ENCODE results near the gene ARHGAP26. TPM values are rescaled to one million over a fixed set of nuclear protein-coding genes. Genes with fewer than 3 reads are reported as not detected.

ARHGAP26 gene
- total RNA-seq, 1 donor from 2014 or later, result 35.4 TPM

- no peak for DNase-seq
- Histone ChIP-seq H3K36me3 (no peaks in the 10 kb centered on the region), H3K4me1 (no peaks in the 10 kb centered on the region), H3K9me3 (no peaks in the 10 kb centered on the region), H3K27ac (no peak overlapping the region), H3K27me3 (no peaks in the 10 kb centered on the region), H3K4me3 (no peak overlapping the region)
- intact Hi-C loops (cut with DNase I), result no loop called here
- no peak for ATAC-seq
- no peak for TF ChIP-seq CTCF (IDR thresholded peaks at IDR 0.05)
Observed at GRCh38 chr5:143205883-143206195, 435.7 kb downstream of the ARHGAP26 start.

GRCh38 chr5:143206196-143207053, 436.2 kb downstream of the ARHGAP26 start:
- Histone ChIP-seq H3K27ac (no peak overlapping the region), H3K4me3 (no peak overlapping the region), H3K27me3 (no peaks in the 10 kb centered on the region), H3K9me3 (no peaks in the 10 kb centered on the region), H3K36me3 (no peaks in the 10 kb centered on the region), H3K4me1 (no peaks in the 10 kb centered on the region)
- ATAC-seq, result no peak
- no peak for TF ChIP-seq CTCF (IDR thresholded peaks at IDR 0.05)
- DNase-seq, result no peak
- intact Hi-C loops (cut with DNase I), result no loop called here

GRCh38 chr5:143207058-143207457, 436.9 kb downstream of the ARHGAP26 start:
- H3K27ac ChIP-seq, result no peak overlapping the region
- no peaks in the 10 kb centered on the region for H3K9me3 ChIP-seq
- TF ChIP-seq CTCF (IDR thresholded peaks at IDR 0.05), result no peak
- DNase-seq (no peak), ATAC-seq (no peak)
- no peak overlapping the region for H3K4me3 ChIP-seq
- intact Hi-C loops (cut with DNase I), result no loop called here
- H3K36me3 ChIP-seq, result no peaks in the 10 kb centered on the region
- no peaks in the 10 kb centered on the region for H3K27me3 ChIP-seq
- H3K4me1 ChIP-seq, result no peaks in the 10 kb centered on the region

- Histone ChIP-seq H3K27ac (no peak overlapping the region), H3K4me3 (no peak overlapping the region), H3K4me1 (no peaks in the 10 kb centered on the region), H3K27me3 (no peaks in the 10 kb centered on the region), H3K36me3 (no peaks in the 10 kb centered on the region), H3K9me3 (no peaks in the 10 kb centered on the region)
- DNase-seq (no peak), ATAC-seq (no peak)
- no peak for TF ChIP-seq CTCF (IDR thresholded peaks at IDR 0.05)
- intact Hi-C loops (cut with DNase I), result no loop called here
Observed at GRCh38 chr5:143207563-143208364, 437.6 kb downstream of the ARHGAP26 start.

- ATAC-seq (no peak), DNase-seq (no peak)
- intact Hi-C loops (cut with DNase I), result no loop called here
- TF ChIP-seq CTCF (IDR thresholded peaks at IDR 0.05), result no peak
- Histone ChIP-seq H3K27me3 (no peaks in the 10 kb centered on the region), H3K27ac (no peak overlapping the region), H3K4me1 (peaks cover 4% of the 10 kb centered on the region), H3K9me3 (no peaks in the 10 kb centered on the region), H3K36me3 (no peaks in the 10 kb centered on the region), H3K4me3 (no peak overlapping the region)
Observed at GRCh38 chr5:143208365-143208641, 438.1 kb downstream of the ARHGAP26 start.
